ENCODE measurements around the gene RPL29. TPM values are rescaled to one million over a fixed set of nuclear protein-coding genes. Genes with fewer than 3 reads are reported as not detected.

RPL29 gene
- total and polyA plus RNA-seq, 2 of the 13 experiments (the other 11 are each of a cell fraction or from before 2014, with no cell fraction given): 1,348 to 2,263 TPM

GRCh38 chr3:51950899-51951298, 44.8 kb downstream of the RPL29 start:
- FAIRE-seq: peak; percentile 8
- Histone ChIP-seq H3K27ac (ENCODE audit: extremely low read length, insufficient read depth, low read length) (no peak overlapping the region), H3K4me1 (ENCODE audit: insufficient read depth, low read length) (peaks cover 20% of the 10 kb centered on the region), H3K9me3 (ENCODE audit: low read length) (no peaks in the 10 kb centered on the region), H3K9ac (ENCODE audit: insufficient read depth, low read depth, low read length) (no peak overlapping the region), H3K4me2 (ENCODE audit: low read depth, low read length) (no peak overlapping the region), H3K27me3 (ENCODE audit: control insufficient read depth in 1 of 2, insufficient read depth in 2 of 2, low read length in 2 of 2) (no peaks in the 10 kb centered on the region), H3K79me2 (ENCODE audit: insufficient read depth, low read length) (no peaks in the 10 kb centered on the region), H3K4me3 (replicated peaks in 1 of 3; ENCODE audit: insufficient read depth in 1 of 3, low read depth in 2 of 3, low read length in 3 of 3) (no peak overlapping the region), H3K36me3 (replicated peaks in 1 of 2; ENCODE audit: control insufficient read depth in 1 of 2, insufficient read depth in 2 of 2, low read length in 2 of 2) (no peaks in the 10 kb centered on the region), H2AFZ (ENCODE audit: low read length) (no peak overlapping the region), H4K20me1 (ENCODE audit: insufficient read depth, low read length) (no peaks in the 10 kb centered on the region)
- ATAC-seq: no peak
- ChIA-PET POLR2A (interaction anchor here (1.0 to 1.9 kb wide), 3 partner anchors 9 to 24 kb away, joined by 3 to 13 read pairs (median 3); partner anchors contain the start of genes ABHD14A, ABHD14B, PARP3 and RRP9), CTCF (ENCODE audit: low intra/inter-chr PET ratio, low total read pairs) (no interaction called here)
- intact Hi-C loops (cut with micrococcal nuclease; ENCODE audit: unreplicated experiment): no loop called here
- 8% methylated on average over 2 of the region's 2 CpGs for WGBS (ENCODE audit: low lambda C conversion rate)
- BruUV-seq (replicated peaks): no TSS peak
- DNase-seq (ENCODE audit: low spot score): no peak
- in situ Hi-C loops (cut with HindIII; ENCODE audit: extremely low pct_ligation_motif_present, low pct_unique_long_range_greater_than_20kb): no loop called here
- TF ChIP-seq, protein P1, sequence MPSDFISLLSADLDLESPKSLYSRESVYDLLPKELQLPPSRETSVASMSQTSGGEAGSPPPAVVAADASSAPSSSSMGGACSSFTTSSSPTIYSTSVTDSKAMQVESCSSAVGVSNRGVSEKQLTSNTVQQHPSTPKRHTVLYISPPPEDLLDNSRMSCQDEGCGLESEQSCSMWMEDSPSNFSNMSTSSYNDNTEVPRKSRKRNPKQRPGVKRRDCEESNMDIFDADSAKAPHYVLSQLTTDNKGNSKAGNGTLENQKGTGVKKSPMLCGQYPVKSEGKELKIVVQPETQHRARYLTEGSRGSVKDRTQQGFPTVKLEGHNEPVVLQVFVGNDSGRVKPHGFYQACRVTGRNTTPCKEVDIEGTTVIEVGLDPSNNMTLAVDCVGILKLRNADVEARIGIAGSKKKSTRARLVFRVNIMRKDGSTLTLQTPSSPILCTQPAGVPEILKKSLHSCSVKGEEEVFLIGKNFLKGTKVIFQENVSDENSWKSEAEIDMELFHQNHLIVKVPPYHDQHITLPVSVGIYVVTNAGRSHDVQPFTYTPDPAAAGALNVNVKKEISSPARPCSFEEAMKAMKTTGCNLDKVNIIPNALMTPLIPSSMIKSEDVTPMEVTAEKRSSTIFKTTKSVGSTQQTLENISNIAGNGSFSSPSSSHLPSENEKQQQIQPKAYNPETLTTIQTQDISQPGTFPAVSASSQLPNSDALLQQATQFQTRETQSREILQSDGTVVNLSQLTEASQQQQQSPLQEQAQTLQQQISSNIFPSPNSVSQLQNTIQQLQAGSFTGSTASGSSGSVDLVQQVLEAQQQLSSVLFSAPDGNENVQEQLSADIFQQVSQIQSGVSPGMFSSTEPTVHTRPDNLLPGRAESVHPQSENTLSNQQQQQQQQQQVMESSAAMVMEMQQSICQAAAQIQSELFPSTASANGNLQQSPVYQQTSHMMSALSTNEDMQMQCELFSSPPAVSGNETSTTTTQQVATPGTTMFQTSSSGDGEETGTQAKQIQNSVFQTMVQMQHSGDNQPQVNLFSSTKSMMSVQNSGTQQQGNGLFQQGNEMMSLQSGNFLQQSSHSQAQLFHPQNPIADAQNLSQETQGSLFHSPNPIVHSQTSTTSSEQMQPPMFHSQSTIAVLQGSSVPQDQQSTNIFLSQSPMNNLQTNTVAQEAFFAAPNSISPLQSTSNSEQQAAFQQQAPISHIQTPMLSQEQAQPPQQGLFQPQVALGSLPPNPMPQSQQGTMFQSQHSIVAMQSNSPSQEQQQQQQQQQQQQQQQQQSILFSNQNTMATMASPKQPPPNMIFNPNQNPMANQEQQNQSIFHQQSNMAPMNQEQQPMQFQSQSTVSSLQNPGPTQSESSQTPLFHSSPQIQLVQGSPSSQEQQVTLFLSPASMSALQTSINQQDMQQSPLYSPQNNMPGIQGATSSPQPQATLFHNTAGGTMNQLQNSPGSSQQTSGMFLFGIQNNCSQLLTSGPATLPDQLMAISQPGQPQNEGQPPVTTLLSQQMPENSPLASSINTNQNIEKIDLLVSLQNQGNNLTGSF (CRISPR knock-in tag; IDR thresholded peaks at IDR 0.05): no peak
- TF ChIP-seq HNF4A (CRISPR knock-in tag; IDR thresholded peaks at IDR 0.05): peak; percentile 65
- peak; percentile 53; the same call in 1 of the 2 replicates for TF ChIP-seq PAXIP1 (CRISPR knock-in tag; conservative IDR thresholded peaks at IDR 0.05)
- peak; percentile 51; the same call in 1 of the 2 replicates for TF ChIP-seq ESRRA (CRISPR knock-in tag; IDR thresholded peaks at IDR 0.05; ENCODE audit: low read depth)
- peak; percentile 67 for TF ChIP-seq CEBPG (CRISPR knock-in tag; IDR thresholded peaks at IDR 0.05)
- TF ChIP-seq GATAD2A (CRISPR knock-in tag; IDR thresholded peaks at IDR 0.05): 0 out of 2 replicates have a peak, but pooled peaks have one; percentile 13
- TF ChIP-seq PHF21A (CRISPR knock-in tag; IDR thresholded peaks at IDR 0.05): 0 out of 2 replicates have a peak, but pooled peaks have one; percentile 30
- TF ChIP-seq ZFP37 (CRISPR knock-in tag; IDR thresholded peaks at IDR 0.05; ENCODE audit: borderline replicate concordance): no peak
- peak; percentile 60 for TF ChIP-seq CEBPB (IDR thresholded peaks at IDR 0.05; ENCODE audit: borderline replicate concordance, low read depth, low read length)
- no peak for TF ChIP-seq ZNF207 (IDR thresholded peaks at IDR 0.05; ENCODE audit: borderline replicate concordance)
- TF ChIP-seq MED1 (CRISPR knock-in tag; IDR thresholded peaks at IDR 0.05): 0 out of 2 replicates have a peak, but pooled peaks have one; percentile 24
- TF ChIP-seq ZNF770 (CRISPR knock-in tag; IDR thresholded peaks at IDR 0.05): peak; percentile 84
- peak; percentile 39 for TF ChIP-seq SALL1 (CRISPR knock-in tag; IDR thresholded peaks at IDR 0.05)
- no peak for TF ChIP-seq DRAP1 (CRISPR knock-in tag; IDR thresholded peaks at IDR 0.05)

All from HepG2 (cell line).